ENCODE results near the gene PCDHB3.

GRCh38 chr5:141135718-141136266, 35.5 kb downstream of the PCDHB3 start:
- TF ChIP-seq POLR2AphosphoS5 (IDR thresholded peaks at IDR 0.05; ENCODE audit: insufficient read depth, low read depth, low read length): no peak
- no peak for TF ChIP-seq POLR2A (IDR thresholded peaks at IDR 0.05; ENCODE audit: low read depth, low read length)
- no peak for TF ChIP-seq MYC (IDR thresholded peaks at IDR 0.05; ENCODE audit: low read depth, low read length)
- no peak for TF ChIP-seq CTCF (IDR thresholded peaks at IDR 0.05; ENCODE audit: extremely low read depth in 1 of 2, insufficient read depth in 1 of 2, low read depth in 1 of 2, low read length in 2 of 2)
- no peak for TF ChIP-seq EZH2 (IDR thresholded peaks at IDR 0.05; ENCODE audit: borderline replicate concordance, low read depth, low read length, severe bottlenecking)
- no peak for TF ChIP-seq MAX (IDR thresholded peaks at IDR 0.05; ENCODE audit: insufficient read depth, insufficient read length)
- no peak for TF ChIP-seq FOS (IDR thresholded peaks at IDR 0.05; ENCODE audit: borderline replicate concordance, insufficient read depth, low read length)
- TF ChIP-seq JUN (IDR thresholded peaks at IDR 0.05; ENCODE audit: borderline replicate concordance, insufficient read depth, insufficient read length, low read depth): no peak

All from endothelial cell of umbilical vein (primary cell).